Stimulated activated CD8-positive, alpha-beta memory T cell treated with anti-CD3 and anti-CD28 coated beads, Interleukin-4, amount 100 ng/mL, for 4 hours (primary cell): ENCODE results near the gene AKR7A2.
"Not testable (repeated sequence)": the region's sequence is repeated elsewhere in the genome, so short reads cannot be mapped to it uniquely, and the experiment has no call there.

Source experiments
- DNase-seq, 2 donors: peaks; one replicate each; pipeline ENCODE4 v3.0.0-alpha.2; 2020; ENCODE audit warnings: low read depth in 2 of 2, low spot score in 1 of 2

The AKR7A2 gene

GRCh38 chr1:19307794-19308508 lies 4.0 kb downstream of the AKR7A2 start:
- no peak for DNase-seq

- no peak for DNase-seq
Observed at GRCh38 chr1:19306941-19307340, 5.0 kb downstream of the AKR7A2 start.

- DNase-seq, result no peak
Observed at GRCh38 chr1:19305880-19306279, 6.1 kb downstream of the AKR7A2 start.

- not testable (repeated sequence) for DNase-seq
Observed at GRCh38 chr1:19304081-19304480, 7.9 kb downstream of the AKR7A2 start.

GRCh38 chr1:19300211-19300610 lies 11.7 kb downstream of the AKR7A2 start:
- DNase-seq, result no peak

- no peak for DNase-seq
Observed at GRCh38 chr1:19294638-19295037, 17.3 kb downstream of the AKR7A2 start.

- DNase-seq, result no peak
Observed at GRCh38 chr1:19289244-19289643, 22.7 kb downstream of the AKR7A2 start.

- DNase-seq, result peak in 1 of 2 donors; percentile 26
Observed at GRCh38 chr1:19288324-19289241, 23.4 kb downstream of the AKR7A2 start, which contains the start of gene AKR7A3. TSS of gene AKR7A3 (minus strand) at chr1:19288770. CDS start at chr1:19288709, 61 bp downstream.

GRCh38 chr1:19287436-19288185 lies 24.3 kb downstream of the AKR7A2 start:
- no peak for DNase-seq

- DNase-seq, result not testable (repeated sequence)
Observed at GRCh38 chr1:19285807-19286206, 26.1 kb downstream of the AKR7A2 start.

GRCh38 chr1:19285366-19285765 lies 26.6 kb downstream of the AKR7A2 start:
- DNase-seq, result not testable (repeated sequence)

GRCh38 chr1:19284881-19285280 lies 27.1 kb downstream of the AKR7A2 start:
- DNase-seq, result no peak

- no peak for DNase-seq
Observed at GRCh38 chr1:19283891-19284290, 28.1 kb downstream of the AKR7A2 start.

- DNase-seq, result no peak
Observed at GRCh38 chr1:19274636-19275035, 37.3 kb downstream of the AKR7A2 start.

GRCh38 chr1:19273844-19274531 lies 38.0 kb downstream of the AKR7A2 start:
- not testable (repeated sequence) for DNase-seq

- DNase-seq, result no peak
Observed at GRCh38 chr1:19273106-19273843, 38.7 kb downstream of the AKR7A2 start.

- DNase-seq, result no peak
Observed at GRCh38 chr1:19272064-19272463, 39.9 kb downstream of the AKR7A2 start.

GRCh38 chr1:19270343-19270730 lies 41.6 kb downstream of the AKR7A2 start:
- DNase-seq, result not testable (repeated sequence)

- not testable (repeated sequence) for DNase-seq
Observed at GRCh38 chr1:19269427-19270342, 42.3 kb downstream of the AKR7A2 start.
